Activated T-helper 1 cell treated with anti-CD3 and anti-CD28 coated beads, Interleukin-2, amount 50 U/mL, for 16 hours (primary cell): ENCODE measurements around the gene FBXO5.
A peak's percentile ranks its signal among the peaks of the same experiment; 100 is the strongest.
"Not testable (repeated sequence)": the region's sequence is repeated elsewhere in the genome, so short reads cannot be mapped to it uniquely, and the experiment has no call there.

Experiments used
- DNase-seq, 2 donors: peaks; one replicate each; pipeline ENCODE4 v3.0.0-alpha.2; 2020; ENCODE audit warnings: low read depth in 1 of 2, low spot score in 1 of 2

Gene FBXO5

DNA sequence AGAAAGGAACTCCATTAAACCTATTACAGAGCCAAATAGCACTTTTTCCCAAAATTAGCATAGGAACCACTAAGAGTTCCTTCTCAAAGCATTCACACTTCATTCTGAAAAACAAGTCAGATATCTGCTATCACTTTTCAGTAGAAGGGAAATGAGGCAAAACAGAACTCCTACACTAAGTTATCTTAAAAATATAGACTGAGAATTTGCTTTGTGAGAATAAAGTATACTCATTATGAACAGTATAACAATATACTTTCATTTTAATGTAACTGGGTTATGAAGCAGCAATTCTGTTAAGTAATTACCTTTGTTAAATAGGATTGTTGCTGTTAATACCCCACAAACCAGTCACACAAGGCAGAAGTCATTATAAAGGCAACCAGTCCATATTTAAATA lies 11.0 kb upstream of the FBXO5 start:
- no peak for DNase-seq

DNA sequence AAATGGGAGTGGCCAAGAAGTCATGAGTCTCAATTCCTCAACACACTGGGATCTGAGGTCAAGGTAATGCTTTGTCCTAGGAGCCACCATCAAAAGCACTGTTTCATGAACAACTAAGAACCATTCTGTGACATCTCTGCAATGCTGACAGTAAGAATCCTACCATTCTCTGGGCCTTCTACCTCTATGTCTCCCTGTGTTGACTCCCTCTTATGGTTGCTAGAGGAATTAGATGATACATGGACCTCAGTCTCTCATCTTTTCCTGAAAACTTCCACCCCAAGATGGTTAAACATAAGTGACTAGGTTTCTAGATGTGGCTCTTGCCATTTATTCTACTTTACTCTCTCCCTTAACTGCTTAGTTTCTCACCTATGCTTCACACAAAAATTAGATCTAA lies 10.6 kb upstream of the FBXO5 start:
- DNase-seq, result no peak

DNA sequence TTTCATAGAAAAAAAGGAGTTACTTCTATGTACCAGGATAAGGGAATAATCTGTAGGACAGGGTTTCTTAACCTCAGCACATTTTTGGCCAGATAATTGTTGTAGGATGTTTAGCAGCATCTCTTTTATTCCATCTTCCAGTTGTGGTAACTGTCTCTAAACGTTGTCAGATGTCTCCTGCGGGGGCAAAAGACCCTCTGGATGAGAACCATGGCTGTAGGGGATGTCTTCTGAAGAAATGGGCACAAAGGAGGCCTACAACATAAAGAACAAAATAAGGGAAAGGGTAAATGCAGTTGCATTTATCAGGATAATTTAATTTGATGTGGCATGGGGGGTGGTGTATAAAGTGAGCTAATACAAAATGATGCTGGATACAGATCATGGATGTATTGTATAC lies 4.1 kb upstream of the FBXO5 start:
- DNase-seq, result no peak

DNA sequence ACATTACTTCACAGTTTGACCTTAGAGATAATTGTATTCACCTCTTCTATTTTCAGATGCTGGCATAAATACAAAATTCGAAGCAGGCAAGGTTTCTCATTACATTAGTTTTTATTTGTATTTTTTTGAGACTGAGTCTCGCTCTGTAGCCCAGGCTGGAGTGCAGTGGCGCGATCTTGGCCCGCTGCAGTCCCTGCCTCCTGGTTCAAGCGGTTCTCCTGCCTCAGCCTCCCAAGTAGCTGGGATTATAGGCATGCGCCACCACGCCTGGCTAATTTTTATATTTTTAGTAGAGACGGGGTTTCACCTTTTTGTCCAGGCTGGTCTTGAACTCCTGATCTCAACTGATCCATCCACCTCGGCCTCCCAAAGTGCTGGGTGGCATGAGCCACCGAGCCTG lies 2.5 kb upstream of the FBXO5 start:
- DNase-seq, result not testable (repeated sequence)

DNA sequence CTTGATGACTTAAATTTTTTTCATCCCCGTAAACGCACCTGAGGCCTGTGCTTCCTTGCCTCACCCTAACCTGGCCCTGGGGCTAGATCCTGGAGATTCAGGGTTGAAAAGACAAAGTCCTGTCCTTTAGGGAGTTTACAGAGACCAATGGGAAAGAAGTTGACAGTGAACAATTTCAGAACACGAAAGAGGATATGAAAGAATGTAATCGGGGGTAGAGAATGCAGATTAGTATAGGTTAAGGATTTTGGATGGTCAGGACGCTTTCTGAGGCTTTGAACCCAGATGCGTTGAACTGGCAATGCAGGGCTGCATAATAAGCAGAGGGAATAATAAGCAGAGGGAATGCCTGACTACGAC lies 1.7 kb upstream of the FBXO5 start:
- DNase-seq, result no peak

DNA sequence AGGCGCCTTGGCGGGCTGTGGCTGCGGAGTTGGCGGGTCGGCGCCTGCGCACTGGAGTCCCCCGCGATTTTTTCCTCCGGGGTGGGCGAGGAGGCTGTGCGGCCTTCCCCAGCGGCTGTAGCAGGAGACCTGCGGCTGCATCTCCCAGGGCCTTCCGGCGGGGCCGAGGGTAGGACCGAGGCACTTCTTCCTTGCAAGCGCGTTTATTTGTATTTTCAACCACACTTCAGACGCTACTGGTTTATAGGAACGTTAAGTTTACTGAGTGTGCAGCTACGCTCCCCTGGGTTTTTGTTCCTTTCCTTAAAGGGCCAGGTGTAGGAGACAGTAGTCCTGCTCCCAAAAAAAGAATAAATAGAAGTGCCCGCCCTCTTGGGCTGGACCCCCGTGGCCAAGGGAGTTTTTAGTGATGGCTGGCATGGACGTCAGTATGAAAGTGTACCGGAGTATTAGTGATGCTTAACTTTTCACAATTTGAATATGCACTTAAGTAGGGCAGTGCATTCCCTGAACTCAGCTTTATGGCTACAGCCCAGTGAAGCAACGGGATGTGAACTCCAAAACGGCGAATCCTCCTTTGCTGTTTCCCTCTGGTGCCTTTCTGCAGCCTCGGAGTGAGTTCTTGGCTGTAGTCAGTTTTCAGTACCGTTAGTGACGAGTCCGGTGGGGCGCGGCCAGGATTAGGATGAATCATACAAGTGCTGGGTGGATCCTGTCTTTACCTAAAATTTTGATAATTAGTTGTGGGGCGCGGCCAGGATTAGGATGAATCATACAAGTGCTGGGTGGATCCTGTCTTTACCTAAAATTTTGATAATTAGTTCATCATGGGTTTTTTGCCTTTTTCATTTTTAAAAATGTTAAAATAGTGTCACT lies 1.0 kb upstream of the FBXO5 start:
- peak; percentile 87 to 92 for DNase-seq

DNA sequence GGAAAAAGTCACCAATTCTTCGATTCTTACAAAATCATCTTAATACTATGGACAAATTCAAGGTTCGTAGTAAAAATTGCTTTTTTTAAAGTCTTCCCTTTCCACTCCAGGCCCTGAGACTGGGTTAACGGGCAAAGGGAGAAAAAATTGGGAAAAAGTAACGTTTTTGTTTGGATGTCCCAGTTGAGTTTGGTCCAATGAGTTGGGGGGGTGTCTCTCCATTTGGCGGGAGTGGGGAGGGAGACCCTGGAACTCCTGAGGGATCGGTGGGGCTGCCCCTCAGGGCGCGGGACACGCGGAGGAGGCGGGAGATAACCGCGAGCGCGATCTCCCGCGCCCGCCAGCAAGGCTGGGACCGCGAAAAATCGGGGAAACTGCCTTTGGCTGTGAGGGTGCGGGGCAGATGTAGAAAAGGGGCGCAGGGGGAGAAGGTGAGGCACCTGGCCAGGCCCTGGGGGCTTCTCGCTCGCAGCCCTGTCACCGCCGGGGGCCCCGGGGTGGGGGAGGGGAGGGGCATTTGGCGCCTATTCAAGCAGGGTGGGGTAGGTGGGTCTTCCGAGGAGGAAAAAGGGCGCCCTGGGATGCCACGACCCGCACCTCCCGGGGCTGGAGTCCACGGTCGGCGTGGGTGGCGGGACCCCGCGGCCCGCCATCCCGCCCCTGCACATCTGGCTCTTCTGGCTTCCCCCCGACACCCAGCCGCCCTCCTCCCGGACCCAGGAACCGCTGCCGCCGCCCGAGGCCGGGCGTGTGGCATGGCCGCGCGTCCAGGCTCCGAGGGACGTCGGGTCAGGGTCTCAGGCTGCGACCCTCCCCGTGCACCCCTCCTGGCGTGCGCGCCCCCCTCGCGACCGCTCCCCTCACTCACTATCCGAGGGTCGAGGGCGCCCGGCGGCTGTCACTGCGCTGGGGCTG lies 595 bp downstream of the FBXO5 start:
- DNase-seq, result peak in 1 of 2 donors; percentile 5

DNA sequence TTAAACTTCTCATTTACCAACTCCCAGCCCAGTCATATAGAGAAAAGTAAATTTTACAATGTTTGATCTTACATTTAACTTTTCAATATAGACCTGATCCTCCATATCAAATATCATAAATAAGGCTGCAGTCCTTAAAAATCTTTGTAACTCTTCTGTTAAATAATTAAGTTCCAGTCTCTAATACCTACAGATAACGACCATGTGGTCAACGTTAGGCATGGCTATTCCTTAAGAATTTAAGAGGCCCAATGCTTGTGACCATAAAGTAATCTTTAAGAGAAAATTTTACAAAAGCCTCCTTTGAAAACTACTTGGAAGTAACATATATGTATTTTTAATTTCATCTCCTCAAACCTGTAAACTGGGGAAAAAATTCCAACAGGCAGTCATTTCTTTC lies 1.6 kb downstream of the FBXO5 start:
- DNase-seq, result no peak

DNA sequence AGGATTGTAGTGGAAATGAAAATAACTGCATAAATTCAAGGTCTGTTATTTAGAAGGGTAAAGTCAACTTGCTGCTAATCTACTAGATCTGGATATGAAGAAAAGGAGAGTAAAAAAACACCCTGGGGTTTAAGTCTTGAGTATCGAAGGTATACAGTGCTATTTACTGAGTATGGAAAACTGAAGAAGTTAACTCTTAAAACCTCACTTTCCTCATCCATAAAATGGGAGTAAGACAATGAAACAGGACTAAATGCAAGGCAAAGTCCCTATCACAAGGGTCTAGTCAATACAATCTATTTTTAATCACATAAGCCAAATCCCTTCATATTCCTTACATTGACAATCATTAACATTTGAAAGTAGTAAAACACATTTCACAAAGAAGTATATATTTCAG lies 2.2 kb downstream of the FBXO5 start:
- no peak for DNase-seq

DNA sequence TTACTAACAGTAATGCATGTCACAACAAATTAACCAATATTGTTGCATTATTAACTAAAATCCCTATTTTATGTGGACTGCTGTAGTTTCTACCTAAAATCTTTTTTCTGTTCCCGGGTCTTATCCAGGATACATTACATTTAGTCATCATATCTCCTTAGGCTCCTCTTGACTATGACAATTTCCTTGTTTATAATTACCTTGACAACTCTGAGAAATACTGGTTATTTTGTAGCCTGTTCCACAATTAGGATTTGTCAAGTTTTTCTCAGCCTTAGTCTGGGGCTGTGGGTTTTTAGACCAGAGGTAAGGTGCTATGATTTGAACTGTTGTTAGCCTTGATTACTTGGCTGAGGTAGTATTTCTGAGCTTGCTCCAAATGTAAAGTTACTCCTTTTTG lies 3.7 kb downstream of the FBXO5 start:
- no peak for DNase-seq

DNA sequence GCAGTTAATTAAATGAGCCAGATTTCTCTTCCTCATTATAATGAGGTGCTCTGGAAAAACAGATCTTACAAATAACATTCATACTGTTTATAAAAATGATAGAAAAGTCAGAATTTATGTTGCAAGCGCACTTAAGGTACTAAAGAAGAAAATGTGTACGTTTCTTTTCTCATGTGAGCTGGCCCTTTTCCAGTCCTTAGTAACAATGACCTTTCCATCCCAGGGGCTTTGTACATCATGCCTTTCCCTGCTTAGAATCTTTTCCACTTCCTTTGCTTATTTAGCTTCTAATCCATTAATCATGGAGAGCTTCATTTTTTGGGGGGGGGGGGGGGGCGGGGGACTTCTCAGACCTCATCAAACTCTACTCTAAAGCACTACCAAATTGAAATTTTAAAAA lies 4.8 kb downstream of the FBXO5 start:
- no peak for DNase-seq

DNA sequence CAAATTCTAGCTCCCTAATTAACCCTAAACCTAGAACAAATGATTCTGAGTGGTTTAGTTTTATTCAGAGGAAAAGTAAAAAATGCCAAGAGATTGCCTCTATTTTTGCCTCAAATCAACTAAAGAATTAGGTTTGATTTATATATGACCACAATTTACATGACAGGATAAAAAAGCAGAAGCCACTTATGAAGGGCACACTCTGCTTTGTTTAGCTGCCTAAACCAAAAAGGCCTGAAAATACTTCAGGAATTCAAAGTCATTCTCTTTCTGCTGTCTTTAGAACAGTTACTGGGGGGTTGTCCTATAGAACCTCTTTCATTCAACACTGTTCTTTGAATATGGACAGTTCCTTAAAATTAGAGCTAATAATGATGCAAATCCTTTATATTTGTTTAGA lies 5.3 kb downstream of the FBXO5 start:
- DNase-seq, result no peak

DNA sequence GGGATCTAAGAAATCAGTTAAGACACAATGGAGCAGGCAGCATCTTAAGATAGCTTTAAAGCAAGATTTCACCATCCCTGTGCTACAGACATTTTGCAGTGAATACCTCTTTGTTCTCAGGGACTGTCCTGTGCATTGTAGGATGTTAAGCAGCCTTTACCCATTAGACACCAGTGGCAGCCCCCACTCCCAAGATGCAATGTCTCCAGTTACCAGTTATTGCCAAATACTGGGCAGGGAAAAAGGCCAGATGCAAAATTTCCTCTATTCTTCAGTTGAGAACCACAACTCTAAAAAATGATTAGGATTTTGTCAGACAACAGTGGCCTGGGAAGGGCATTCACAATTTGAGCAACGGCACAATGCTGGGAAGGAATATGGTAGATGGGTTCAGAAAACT lies 6.1 kb downstream of the FBXO5 start:
- DNase-seq, result no peak

DNA sequence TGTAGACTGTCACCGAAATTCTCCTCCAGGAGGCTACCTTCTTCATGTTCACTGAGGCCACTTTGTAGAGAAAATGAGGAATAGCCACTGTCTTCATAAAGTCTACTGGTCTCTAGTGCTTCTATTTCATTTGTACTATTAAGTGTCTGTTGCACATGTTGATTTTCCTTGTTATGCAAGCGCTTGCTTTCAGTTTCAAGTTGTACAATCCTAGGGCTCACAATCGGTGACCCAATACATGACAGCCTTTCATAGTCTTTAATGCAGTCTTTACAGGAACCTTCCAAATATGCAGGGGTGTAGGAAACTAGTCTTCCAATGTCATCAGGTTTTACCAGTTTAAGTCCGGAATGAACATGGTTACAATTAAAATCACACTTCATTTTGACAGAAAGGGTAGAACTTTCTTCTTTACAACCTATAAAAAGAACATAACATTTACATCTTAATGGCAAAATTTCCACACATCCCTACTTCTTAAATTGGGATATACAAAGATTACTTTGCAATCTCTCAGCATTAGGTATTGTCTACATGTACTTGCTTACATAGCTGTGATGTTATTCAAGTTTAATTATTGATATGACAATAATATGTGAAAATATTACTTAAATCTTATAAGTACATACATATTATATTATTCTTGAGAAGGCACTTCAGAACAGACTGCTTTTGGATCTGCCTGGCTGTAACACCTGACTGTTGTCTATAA lies 7.5 kb downstream of the FBXO5 start:
- DNase-seq, result no peak

DNA sequence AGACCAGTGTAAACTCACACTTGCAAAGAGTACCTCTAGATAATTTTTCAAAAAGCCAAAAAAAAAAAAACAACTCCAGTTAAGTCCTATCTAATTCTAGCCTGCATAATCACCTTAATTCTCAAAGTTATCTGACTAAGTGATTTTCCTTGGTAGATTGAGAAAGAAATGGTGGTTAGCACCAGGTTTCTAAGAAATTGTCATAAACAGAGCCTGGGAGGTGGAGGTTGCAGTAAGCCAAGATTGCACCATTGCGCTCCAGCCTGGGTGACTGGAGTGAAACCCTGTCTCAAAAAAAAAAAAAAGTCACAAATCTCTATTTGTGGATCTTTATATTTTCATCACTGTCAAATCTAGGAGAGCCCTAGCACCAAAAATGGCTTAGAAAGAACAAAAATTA lies 8.9 kb downstream of the FBXO5 start:
- DNase-seq, result no peak

DNA sequence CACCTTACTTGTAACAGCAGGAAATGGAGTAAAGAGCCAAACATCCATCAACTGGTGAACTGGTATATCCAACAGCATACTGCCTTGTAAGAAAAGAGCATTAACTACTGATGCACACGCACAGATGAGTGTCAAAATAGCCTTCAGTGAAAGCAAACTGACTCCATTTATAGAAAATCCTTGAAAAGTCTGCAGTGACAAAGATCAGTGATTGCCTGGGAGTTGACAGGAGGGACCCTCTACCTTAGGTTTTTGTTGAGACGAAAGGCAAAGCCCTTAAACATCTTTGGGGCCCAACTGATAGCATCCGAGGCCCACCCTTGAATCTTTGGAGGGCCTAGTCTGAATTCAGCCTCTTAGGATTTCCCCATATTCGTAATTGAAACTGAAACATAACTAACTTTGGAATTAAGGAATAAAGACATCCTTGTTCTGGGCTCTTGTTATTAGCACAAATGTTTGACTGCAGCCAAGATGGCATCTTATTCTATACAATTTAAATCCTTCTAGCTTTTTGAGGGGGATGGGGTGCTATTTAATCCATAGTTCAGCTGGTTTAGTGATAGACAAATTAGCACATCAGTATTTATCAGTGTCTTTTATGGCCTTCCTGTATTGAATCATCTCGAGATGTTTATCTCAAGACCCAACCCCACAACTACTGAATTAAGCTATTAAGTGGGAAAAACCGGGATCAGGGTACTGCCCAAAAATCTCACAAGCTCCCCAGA lies 13.0 kb downstream of the FBXO5 start:
- DNase-seq, result no peak

DNA sequence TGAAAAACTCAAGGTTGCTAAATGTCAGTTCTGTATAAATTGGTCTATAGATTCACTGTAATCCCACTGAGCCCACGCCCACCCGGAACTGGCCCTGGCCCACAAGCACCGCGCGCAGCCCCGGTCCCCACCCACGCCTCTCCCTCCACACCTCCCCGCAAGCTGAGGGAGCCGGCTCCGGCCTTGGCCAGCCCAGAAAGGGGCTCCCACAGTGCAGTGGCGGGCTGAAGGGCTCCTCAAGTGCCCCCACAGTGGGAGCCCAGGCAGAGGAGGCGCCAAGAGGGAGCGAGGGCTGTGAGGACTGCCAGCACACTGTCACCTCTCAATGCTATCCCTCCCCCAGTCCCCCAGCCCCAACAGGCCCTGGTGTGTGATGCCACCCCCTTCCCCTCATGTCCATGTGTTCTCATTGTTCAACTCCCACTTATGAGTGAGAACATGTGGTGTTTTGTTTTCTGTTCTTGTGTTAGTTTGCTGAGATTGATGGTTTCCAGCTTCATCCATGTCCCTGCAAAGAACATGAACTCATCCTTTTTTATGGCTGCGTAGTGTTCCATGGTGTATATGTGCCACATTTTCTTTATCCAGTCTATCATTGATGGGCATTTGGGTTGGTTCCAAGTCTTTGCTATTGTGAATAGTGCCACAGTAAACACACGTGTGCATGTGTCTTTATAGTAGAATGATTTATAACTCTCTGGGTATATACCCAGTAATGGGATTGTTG lies 16.5 kb downstream of the FBXO5 start:
- DNase-seq, result not testable (repeated sequence)

DNA sequence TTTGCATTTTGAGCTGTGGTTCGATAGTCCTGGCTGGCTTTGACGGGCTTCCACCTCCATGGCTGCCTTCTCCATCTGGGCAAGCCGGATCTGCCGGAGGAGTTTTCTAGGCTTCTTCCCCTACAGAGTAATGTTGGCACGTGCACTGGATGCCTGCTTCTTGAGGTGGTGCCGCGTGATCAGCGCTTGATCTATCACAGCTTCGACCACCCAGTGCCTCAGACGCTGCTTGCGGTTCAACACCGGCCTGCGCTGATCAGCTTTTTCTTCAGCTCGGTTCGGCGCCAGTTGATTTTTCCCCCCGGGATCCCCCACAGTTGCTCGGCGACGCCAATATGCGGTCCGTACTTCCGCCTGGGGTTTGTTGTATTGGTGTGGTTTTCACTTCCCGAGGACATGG lies 23.5 kb downstream of the FBXO5 start:
- DNase-seq, result no peak

DNA sequence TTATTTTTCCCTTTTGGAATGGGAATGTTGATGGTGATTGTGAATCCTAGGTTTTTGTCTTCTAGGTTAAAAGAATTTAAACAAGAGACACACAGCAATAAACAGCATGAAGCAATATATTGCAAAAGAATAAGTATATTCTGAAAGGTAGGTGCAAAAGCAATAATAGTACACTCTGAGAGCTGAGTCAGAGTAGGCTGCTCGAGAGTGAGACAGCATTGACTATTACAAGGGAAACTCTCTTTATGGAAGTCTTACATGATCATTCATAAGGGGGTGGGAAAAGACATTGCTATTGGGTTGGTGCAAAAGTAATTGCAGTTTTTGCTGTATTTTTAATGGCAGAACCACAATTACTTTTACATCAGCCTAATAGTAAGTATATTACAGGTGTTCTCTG lies 25.0 kb downstream of the FBXO5 start:
- DNase-seq, result no peak

DNA sequence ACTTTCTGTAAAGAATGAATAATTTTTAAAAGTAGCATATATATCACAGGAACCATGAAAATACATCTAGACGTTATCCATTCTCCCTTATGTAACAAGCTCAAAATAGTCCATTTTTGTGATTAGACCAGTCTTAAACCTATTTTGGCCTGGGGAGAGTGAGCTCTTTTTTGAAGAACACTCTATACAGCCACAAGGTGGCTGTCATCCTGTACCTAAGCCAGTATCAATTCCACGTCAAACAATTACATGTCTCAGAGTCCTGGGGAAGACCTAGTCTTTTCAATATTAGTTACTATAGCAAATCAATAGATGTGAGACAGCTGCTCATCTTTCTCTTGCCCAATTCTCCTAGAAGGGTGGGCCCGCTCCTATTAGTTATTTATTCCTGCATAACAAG lies 28.4 kb downstream of the FBXO5 start:
- DNase-seq, result no peak
